Esophagus squamous epithelium (tissue), 4 donors: ENCODE measurements around the gene SLC18A3.

Source experiments
- POLR2A ChIP-seq, 4 donors: fragments of 450-650 bp; IDR thresholded peaks; one replicate each; pipeline ENCODE4 v1.6.1; 2017; ENCODE audit warnings: antibody characterized with exemption in 4 of 4, mild to moderate bottlenecking in 4 of 4, moderate library complexity in 3 of 4
- TF ChIP-seq, protein P1 (sequence below), 6 experiments: fragments of 450-650 bp in 4 of 6; fragments of 200-600 bp in 2 of 6; sonication (generic) in 2 of 6; IDR thresholded peaks; one replicate each; pipeline ENCODE4 v1.5.1; 2016 to 2019; ENCODE audit warnings: antibody characterized with exemption in 6 of 6, mild to moderate bottlenecking in 4 of 6, moderate library complexity in 4 of 6

DNA sequence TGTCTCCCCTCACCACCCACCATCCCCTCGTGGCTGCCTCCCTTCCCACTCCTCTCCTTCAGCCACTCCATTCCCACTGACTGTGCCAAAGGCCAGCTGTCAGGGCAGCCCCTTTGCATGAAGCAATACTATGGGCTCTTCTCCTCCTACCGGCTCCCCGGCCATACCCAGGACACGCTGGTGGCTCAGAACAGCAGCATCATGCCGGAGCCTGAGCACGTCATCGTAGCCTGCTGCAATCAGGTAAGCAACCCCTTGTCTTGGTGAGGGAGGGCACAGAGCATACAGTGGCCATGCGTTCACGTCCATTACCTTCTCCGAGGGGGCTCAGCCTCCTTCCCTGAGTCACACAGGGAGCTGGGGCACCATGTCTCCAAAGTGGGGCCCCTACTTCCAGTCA lies 15.3 kb downstream of the SLC18A3 start:
- TF ChIP-seq, protein P1, sequence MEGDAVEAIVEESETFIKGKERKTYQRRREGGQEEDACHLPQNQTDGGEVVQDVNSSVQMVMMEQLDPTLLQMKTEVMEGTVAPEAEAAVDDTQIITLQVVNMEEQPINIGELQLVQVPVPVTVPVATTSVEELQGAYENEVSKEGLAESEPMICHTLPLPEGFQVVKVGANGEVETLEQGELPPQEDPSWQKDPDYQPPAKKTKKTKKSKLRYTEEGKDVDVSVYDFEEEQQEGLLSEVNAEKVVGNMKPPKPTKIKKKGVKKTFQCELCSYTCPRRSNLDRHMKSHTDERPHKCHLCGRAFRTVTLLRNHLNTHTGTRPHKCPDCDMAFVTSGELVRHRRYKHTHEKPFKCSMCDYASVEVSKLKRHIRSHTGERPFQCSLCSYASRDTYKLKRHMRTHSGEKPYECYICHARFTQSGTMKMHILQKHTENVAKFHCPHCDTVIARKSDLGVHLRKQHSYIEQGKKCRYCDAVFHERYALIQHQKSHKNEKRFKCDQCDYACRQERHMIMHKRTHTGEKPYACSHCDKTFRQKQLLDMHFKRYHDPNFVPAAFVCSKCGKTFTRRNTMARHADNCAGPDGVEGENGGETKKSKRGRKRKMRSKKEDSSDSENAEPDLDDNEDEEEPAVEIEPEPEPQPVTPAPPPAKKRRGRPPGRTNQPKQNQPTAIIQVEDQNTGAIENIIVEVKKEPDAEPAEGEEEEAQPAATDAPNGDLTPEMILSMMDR (IDR thresholded peaks at IDR 0.05): no peak
- TF ChIP-seq POLR2A (IDR thresholded peaks at IDR 0.05): no peak
